Nephron progenitor cell (in vitro differentiated cells): ENCODE measurements around the gene CBX1.
A peak's percentile ranks its signal among the peaks of the same experiment; 100 is the strongest.
"Not testable (repeated sequence)": the region's sequence is repeated elsewhere in the genome, so short reads cannot be mapped to it uniquely, and the experiment has no call there.

ENCODE experiments used
- DNase-seq: peaks from one replicate; pipeline ENCODE4 v3.0.0; 2021
- H3K27ac Mint-ChIP-seq: 2 replicates; pipeline ENCODE4 v1.8.0; 2021; ENCODE audit warnings: mild to moderate bottlenecking, moderate library complexity, mixed read lengths
- H3K27me3 Mint-ChIP-seq: 2 replicates; pipeline ENCODE4 v1.8.0; 2021; ENCODE audit warnings: mild to moderate bottlenecking, low read depth, mixed read lengths; ENCODE audit not compliant: poor library complexity
- H3K36me3 Mint-ChIP-seq: 2 replicates; pipeline ENCODE4 v1.8.0; 2021; ENCODE audit warnings: low read depth, mixed read lengths
- H3K4me1 Mint-ChIP-seq: 2 replicates; pipeline ENCODE4 v1.8.0; 2021; ENCODE audit warnings: mixed read lengths
- H3K4me3 Mint-ChIP-seq: 2 replicates; pipeline ENCODE4 v1.8.0; 2021; ENCODE audit warnings: mild to moderate bottlenecking, moderate library complexity, mixed read lengths
- H3K9me3 Mint-ChIP-seq: 2 replicates; pipeline ENCODE4 v1.8.0; 2021; ENCODE audit warnings: mild to moderate bottlenecking, moderate library complexity, mixed read lengths
- CTCF ChIP-seq: fragments of 200-600 bp; sonication (generic); IDR thresholded peaks from 2 replicates; pipeline ENCODE4 v1.5.0; 2021; ENCODE audit warnings: antibody characterized with exemption

The CBX1 gene

GRCh38 chr17:48100591-48101011, 677 bp downstream of the CBX1 start:
- H3K4me1 Mint-ChIP-seq = peaks cover 18% of the 10 kb centered on the region
- H3K36me3 Mint-ChIP-seq = peaks cover 28% of the 10 kb centered on the region
- H3K9me3 Mint-ChIP-seq = peaks cover 22% of the 10 kb centered on the region
- H3K4me3 Mint-ChIP-seq = peak overlapping the region; percentile 100
- peak overlapping the region; percentile 99 for H3K27ac Mint-ChIP-seq
- H3K27me3 Mint-ChIP-seq = peaks cover 5% of the 10 kb centered on the region
- no peak for TF ChIP-seq CTCF
- DNase-seq = peak; percentile 73

DNA sequence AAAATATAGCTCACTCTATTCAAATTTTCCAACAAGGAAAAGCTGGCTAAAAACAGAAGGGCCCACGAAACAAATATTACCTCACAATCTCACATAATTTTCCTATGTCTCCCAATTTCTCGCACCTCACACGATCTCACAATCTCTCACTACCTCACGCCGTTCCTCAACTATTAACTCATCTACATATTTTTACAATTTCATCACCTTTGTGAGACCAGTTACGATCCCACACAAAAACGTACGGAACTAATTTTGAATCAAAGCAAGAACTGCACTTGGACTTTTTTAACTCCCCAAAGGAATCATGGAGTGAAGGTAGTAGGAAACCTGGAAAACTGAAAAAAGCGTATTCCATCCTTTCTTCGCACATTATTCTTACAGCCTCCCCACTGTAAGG, 1.1 kb downstream of the CBX1 start:
- Mint-ChIP-seq H3K36me3 (peaks cover 33% of the 10 kb centered on the region), H3K9me3 (peaks cover 22% of the 10 kb centered on the region), H3K27me3 (peaks cover 5% of the 10 kb centered on the region), H3K4me1 (peaks cover 18% of the 10 kb centered on the region), H3K27ac (peak overlapping the region; percentile 99), H3K4me3 (peak overlapping the region; percentile 100)
- no peak for DNase-seq
- no peak for TF ChIP-seq CTCF

GRCh38 chr17:48095611-48096010, 5.7 kb downstream of the CBX1 start:
- no peak for DNase-seq
- Mint-ChIP-seq H3K36me3 (peaks cover 59% of the 10 kb centered on the region), H3K4me3 (no peak overlapping the region), H3K27me3 (no peaks in the 10 kb centered on the region), H3K9me3 (no peaks in the 10 kb centered on the region), H3K4me1 (peaks cover 24% of the 10 kb centered on the region), H3K27ac (peak overlapping the region; percentile 68)
- no peak for TF ChIP-seq CTCF

GRCh38 chr17:48093341-48094045, 7.8 kb downstream of the CBX1 start:
- TF ChIP-seq CTCF = no peak
- H3K4me3 Mint-ChIP-seq = no peak overlapping the region
- H3K27ac Mint-ChIP-seq = peak overlapping the region; percentile 51
- H3K9me3 Mint-ChIP-seq = no peaks in the 10 kb centered on the region
- H3K36me3 Mint-ChIP-seq = peaks cover 60% of the 10 kb centered on the region
- peaks cover 12% of the 10 kb centered on the region for H3K4me1 Mint-ChIP-seq
- no peaks in the 10 kb centered on the region for H3K27me3 Mint-ChIP-seq
- DNase-seq = no peak

GRCh38 chr17:48084932-48085331, 16.3 kb downstream of the CBX1 start:
- DNase-seq = no peak
- no peak for TF ChIP-seq CTCF
- Mint-ChIP-seq H3K36me3 (peaks cover 32% of the 10 kb centered on the region), H3K9me3 (no peaks in the 10 kb centered on the region), H3K27me3 (no peaks in the 10 kb centered on the region), H3K4me1 (peaks cover 15% of the 10 kb centered on the region), H3K4me3 (no peak overlapping the region), H3K27ac (no peak overlapping the region)

DNA sequence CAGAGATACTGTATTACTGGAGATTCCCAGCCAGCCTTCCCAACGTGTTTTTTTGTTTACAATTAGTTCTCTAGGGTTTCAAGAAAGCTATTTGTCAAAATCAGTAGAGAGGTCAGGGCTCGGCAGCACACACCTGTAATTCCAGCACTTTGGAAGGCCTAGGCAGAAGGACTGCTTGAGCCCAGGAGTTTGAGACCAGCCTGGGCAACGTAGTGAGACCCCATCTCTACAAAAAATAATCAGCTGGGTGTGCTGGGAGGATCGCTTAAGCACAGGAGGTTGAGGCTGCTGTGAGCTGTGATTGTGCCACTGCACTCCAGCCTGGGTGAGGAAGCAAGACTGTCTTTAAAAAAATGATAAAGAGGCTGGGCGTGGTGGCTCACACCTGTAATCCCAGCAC, 19.4 kb downstream of the CBX1 start:
- peaks cover 15% of the 10 kb centered on the region for H3K4me1 Mint-ChIP-seq
- H3K27ac Mint-ChIP-seq = peak overlapping the region; percentile 80
- H3K4me3 Mint-ChIP-seq = no peak overlapping the region
- peaks cover 21% of the 10 kb centered on the region for H3K36me3 Mint-ChIP-seq
- no peak for DNase-seq
- H3K9me3 Mint-ChIP-seq = no peaks in the 10 kb centered on the region
- H3K27me3 Mint-ChIP-seq = no peaks in the 10 kb centered on the region
- no peak for TF ChIP-seq CTCF

- H3K4me3 Mint-ChIP-seq, DNase-seq, H3K27me3 Mint-ChIP-seq, H3K4me1 Mint-ChIP-seq, H3K9me3 Mint-ChIP-seq: not testable (repeated sequence)
- Mint-ChIP-seq H3K27ac (peak overlapping the region; percentile 27), H3K36me3 (peaks cover 38% of the 10 kb centered on the region)
Measured at GRCh38 chr17:48077152-48077551, 24.1 kb downstream of the CBX1 start.
